SU-DHL-6 (cell line): ENCODE data around the gene LASP1.

Experiments
- H2AFZ ChIP-seq: fragments of 200-600 bp; sonication (generic); 2 replicates; pipeline ENCODE4 v1.6.1; 2014; ENCODE audit warnings: low read depth, mild to moderate bottlenecking, moderate library complexity, mixed read lengths, antibody characterized with exemption, low read length; ENCODE audit not compliant: severe bottlenecking
- H3F3A ChIP-seq: fragments of 200-600 bp; shearing (Covaris generic); 2 replicates; pipeline ENCODE4 v1.6.0; 2016; ENCODE audit warnings: antibody characterized with exemption, mild to moderate bottlenecking; ENCODE audit not compliant: insufficient read depth
- H3K27ac ChIP-seq: fragments of 200-600 bp; sonication (generic); 2 replicates; pipeline ENCODE4 v1.5.1; 2016; ENCODE audit warnings: low read depth, mild to moderate bottlenecking, low read length, moderate library complexity, mixed read lengths
- H3K27me3 ChIP-seq: fragments of 200-600 bp; sonication (generic), shearing (Covaris generic); 2 replicates; pipeline ENCODE4 v1.6.0; 2014; ENCODE audit warnings: mild to moderate bottlenecking, low read length
- H3K36me3 ChIP-seq: fragments of 200-600 bp; sonication (generic); 2 replicates; pipeline ENCODE4 v1.6.1; 2014; ENCODE audit warnings: mild to moderate bottlenecking, low read length, mixed read lengths
- H3K4me2 ChIP-seq: fragments of 300-600, 200-600 bp; shearing (Covaris generic), sonication (generic); 2 replicates; pipeline ENCODE4 v1.6.0; 2014; ENCODE audit warnings: low read length, low read depth, mild to moderate bottlenecking; ENCODE audit not compliant: poor library complexity, severe bottlenecking
- H3K4me3 ChIP-seq: fragments of 200-600 bp; sonication (generic); 2 replicates; pipeline ENCODE4 v1.5.1; 2014; ENCODE audit warnings: antibody characterized with exemption, low read length, mild to moderate bottlenecking, mixed read lengths; ENCODE audit not compliant: insufficient read depth, poor library complexity, severe bottlenecking
- H3K79me2 ChIP-seq: fragments of 200-600 bp; sonication (generic); 2 replicates; pipeline ENCODE4 v1.6.1; 2014; ENCODE audit warnings: mild to moderate bottlenecking, low read length, moderate library complexity; ENCODE audit not compliant: insufficient read depth
- H3K9ac ChIP-seq: fragments of 200-600 bp; sonication (generic); 2 replicates; pipeline ENCODE4 v1.7.0; 2014; ENCODE audit warnings: mild to moderate bottlenecking, low read length
- H3K9me2 ChIP-seq: fragments of 200-600 bp; sonication (generic); replicated peaks from 2 replicates; pipeline ENCODE4 v1.6.1; 2014; ENCODE audit warnings: low read length; ENCODE audit not compliant: insufficient read depth
- H3K9me3 ChIP-seq: fragments of 200-600 bp; sonication (generic); 2 replicates; pipeline ENCODE4 v1.6.1; 2014; ENCODE audit warnings: low read length, mixed read lengths; ENCODE audit not compliant: insufficient read depth
- H4K20me1 ChIP-seq: fragments of 200-600 bp; sonication (generic); 2 replicates; pipeline ENCODE4 v1.6.1; 2014; ENCODE audit warnings: low read depth, mild to moderate bottlenecking, antibody characterized with exemption, low read length, moderate library complexity, mixed read lengths
- EZH2phosphoT487 ChIP-seq: fragments of 200-600 bp; sonication (generic), shearing (Covaris generic); conservative IDR thresholded peaks from 2 replicates; pipeline ENCODE4 v1.6.1; 2018; ENCODE audit warnings: mild to moderate bottlenecking, antibody characterized with exemption, low read length, moderate library complexity, mixed read lengths
- TF ChIP-seq, protein P1 (sequence below): fragments of 200-600 bp; sonication (generic); IDR thresholded peaks from one replicate; pipeline ENCODE4 v1.5.1; 2017; ENCODE audit warnings: antibody characterized with exemption, mild to moderate bottlenecking, low read length, moderate library complexity; ENCODE audit not compliant: insufficient read depth, poor library complexity, severe bottlenecking

LASP1 gene

DNA sequence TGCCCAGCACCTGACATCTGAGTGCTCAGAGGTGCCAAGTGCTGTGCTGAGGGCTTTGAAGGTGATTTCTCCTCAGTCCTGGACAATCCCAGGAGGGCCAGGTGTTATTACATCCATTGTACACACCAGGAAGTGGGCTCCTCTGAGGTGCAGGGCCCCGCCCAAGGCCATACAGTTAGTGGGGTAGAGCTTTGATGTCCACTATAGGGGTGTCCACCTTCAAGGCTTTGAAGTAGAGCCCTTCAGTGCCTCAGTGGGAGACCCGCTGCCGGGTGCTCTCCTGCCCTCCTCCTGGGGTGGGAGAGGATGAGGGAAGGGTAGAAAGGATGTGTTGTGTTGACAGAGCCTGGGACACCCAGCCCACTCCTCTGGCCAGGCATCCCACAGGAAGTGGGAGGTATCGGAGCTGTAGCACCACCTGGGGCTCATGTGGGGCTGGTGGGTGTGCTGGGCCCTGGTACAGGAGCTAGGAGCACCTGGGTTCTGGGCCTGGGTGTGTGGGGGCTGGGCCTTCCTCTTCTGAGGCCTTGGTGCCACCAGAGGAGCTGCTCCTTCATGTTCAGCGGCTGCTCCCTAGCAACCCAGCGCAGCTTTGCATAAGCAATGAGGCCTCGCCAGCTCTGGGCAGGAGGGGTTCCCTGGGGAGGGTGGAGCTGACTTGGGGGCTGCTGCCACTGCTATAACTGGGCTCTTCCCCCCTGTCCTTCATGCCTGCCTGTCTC is 7.4 kb downstream of the LASP1 start:
- H3K36me3 ChIP-seq = no peaks in the 10 kb centered on the region
- no peaks in the 10 kb centered on the region for H4K20me1 ChIP-seq
- H3K27me3 ChIP-seq = no peaks in the 10 kb centered on the region
- no peak overlapping the region for H3K4me3 ChIP-seq
- H2AFZ ChIP-seq = no peak overlapping the region
- H3K79me2 ChIP-seq = peaks cover 87% of the 10 kb centered on the region
- no peaks in the 10 kb centered on the region for H3F3A ChIP-seq
- peak overlapping the region; percentile 11; the same call in 1 of the 2 replicates for H3K9ac ChIP-seq
- peak overlapping the region; percentile 53 for H3K27ac ChIP-seq
- H3K4me2 ChIP-seq = peak overlapping the region; percentile 31
- no peaks in the 10 kb centered on the region for H3K9me2 ChIP-seq
- no peaks in the 10 kb centered on the region for H3K9me3 ChIP-seq
- TF ChIP-seq EZH2phosphoT487 = no peak
- TF ChIP-seq, protein P1, sequence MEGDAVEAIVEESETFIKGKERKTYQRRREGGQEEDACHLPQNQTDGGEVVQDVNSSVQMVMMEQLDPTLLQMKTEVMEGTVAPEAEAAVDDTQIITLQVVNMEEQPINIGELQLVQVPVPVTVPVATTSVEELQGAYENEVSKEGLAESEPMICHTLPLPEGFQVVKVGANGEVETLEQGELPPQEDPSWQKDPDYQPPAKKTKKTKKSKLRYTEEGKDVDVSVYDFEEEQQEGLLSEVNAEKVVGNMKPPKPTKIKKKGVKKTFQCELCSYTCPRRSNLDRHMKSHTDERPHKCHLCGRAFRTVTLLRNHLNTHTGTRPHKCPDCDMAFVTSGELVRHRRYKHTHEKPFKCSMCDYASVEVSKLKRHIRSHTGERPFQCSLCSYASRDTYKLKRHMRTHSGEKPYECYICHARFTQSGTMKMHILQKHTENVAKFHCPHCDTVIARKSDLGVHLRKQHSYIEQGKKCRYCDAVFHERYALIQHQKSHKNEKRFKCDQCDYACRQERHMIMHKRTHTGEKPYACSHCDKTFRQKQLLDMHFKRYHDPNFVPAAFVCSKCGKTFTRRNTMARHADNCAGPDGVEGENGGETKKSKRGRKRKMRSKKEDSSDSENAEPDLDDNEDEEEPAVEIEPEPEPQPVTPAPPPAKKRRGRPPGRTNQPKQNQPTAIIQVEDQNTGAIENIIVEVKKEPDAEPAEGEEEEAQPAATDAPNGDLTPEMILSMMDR = no peak

DNA sequence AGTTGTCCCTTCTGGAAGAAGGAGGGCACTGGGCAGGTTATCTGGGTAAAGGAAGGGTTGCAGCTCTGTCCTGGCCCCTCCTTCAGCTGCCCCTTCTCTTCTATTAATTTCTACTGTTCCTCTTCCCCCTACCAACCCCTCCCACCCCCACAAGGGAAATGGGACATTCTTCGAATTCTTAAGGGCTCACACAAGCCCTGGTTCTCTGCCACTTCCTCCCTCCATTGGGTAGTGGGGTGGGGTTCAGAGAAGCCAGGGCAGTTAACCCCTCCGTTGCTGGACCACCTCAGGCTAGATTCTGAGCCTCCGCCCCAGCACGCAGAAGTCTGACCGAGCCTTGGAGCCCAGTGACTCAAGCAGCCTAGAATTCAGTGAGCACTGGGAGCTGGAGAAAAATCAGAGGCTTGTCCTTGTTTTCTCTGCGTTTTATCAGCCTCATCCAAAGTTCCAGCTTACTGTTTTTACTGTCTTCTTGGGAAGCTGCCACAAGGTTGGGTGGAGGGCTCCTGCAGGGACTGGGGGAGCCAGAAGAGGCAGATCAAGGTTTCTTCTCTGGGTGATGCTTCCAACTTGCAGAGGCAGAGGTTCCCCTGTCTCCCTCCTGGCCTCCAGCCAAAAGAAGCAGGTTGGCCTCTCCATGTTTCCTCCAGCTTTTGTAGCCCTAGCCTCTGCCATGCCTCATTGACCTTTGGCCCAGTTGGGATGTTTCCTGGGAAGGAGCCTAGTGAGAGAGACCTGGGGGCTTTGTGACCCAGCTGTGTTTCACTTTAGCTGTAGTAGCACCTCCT is 10.2 kb downstream of the LASP1 start:
- Histone ChIP-seq H3K9ac (no peak overlapping the region), H3K4me2 (no peak overlapping the region), H3K36me3 (no peaks in the 10 kb centered on the region), H4K20me1 (no peaks in the 10 kb centered on the region), H3K4me3 (no peak overlapping the region), H2AFZ (no peak overlapping the region), H3F3A (no peaks in the 10 kb centered on the region), H3K9me3 (no peaks in the 10 kb centered on the region), H3K9me2 (no peaks in the 10 kb centered on the region), H3K27ac (no peak overlapping the region), H3K79me2 (peaks cover 84% of the 10 kb centered on the region), H3K27me3 (no peaks in the 10 kb centered on the region)
- TF ChIP-seq, protein P1 = no peak
- no peak for TF ChIP-seq EZH2phosphoT487

DNA sequence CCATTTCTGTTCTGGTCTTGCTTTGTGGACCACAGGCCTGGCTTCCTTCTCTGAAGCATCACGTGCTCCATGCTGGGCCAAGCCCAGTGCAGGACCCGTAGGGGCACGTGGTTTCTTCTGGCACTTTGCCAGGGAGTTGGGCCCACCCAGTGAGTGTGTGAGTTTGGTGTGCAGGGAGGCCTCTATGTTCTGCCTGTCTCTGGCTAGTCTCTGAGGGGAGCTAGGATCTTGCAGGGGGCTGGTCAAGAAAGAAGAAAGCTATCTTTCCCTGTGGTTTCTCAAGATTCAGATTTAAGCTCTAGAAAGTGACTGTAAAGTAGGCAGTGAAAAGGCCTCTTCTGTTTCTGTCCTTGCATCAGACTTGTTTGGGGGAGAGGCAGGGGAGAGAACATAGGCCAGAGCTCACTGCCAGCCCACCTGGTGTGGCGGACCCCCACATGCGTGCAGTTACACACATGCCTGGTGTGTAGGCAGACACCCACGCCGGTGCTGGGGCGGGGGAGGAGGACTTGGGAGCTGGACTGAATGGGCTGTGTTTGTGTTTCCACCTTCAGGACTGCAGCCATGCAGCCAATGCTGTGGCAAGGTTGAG is 11.8 kb downstream of the LASP1 start:
- TF ChIP-seq, protein P1 = no peak
- TF ChIP-seq EZH2phosphoT487 = no peak
- H3K79me2 ChIP-seq = peaks cover 87% of the 10 kb centered on the region
- no peak overlapping the region for H3K4me3 ChIP-seq
- H3K9me2 ChIP-seq = no peaks in the 10 kb centered on the region
- H2AFZ ChIP-seq = no peak overlapping the region
- H3K9ac ChIP-seq = no peak overlapping the region
- H4K20me1 ChIP-seq = no peaks in the 10 kb centered on the region
- no peaks in the 10 kb centered on the region for H3K27me3 ChIP-seq
- H3K9me3 ChIP-seq = no peaks in the 10 kb centered on the region
- no peaks in the 10 kb centered on the region for H3F3A ChIP-seq
- H3K4me2 ChIP-seq = no peak overlapping the region
- no peak overlapping the region for H3K27ac ChIP-seq
- H3K36me3 ChIP-seq = no peaks in the 10 kb centered on the region
